HG03520 (cell line): Measurements from ENCODE around the gene MORC4.
"Not testable (repeated sequence)": the region's sequence is repeated elsewhere in the genome, so short reads cannot be mapped to it uniquely, and the experiment has no call there.

ENCODE experiments used
- ATAC-seq: cut with Tn5 transposase; IDR thresholded peaks from one replicate; pipeline ENCODE4 v1.9.1; 2021; ENCODE audit warnings: mild to moderate bottlenecking, moderate library complexity; ENCODE audit not compliant: unreplicated experiment

Gene MORC4

DNA sequence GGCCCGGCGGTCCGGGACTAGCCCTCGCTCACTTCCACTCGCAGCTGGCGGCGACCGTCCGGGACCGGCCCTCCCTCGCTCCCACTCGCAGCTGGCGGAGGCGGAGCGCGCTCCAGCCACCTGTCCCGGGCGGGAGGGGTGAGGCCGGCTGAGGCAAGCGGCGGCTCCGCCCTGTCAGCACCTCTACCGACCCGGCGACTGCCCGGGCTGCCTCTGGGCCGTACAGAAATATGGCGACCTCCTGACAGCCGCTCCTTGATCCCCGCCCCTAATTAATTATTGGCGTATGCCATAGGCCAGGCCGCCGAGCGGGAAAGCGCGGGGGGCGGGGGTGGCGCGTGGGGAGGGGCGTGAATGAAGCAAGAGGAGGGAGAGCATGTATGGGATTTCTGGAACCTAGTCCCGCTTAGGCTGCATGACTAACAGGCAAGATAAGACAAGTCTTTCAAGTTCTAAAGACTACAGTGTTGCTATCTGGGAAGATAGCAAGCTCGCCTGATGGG, at the start of gene MORC4:
Gene MORC4, minus strand, starts transcription at position 200 of the 503 bp plus-strand sequence. CDS start 243 bp downstream, outside the sequence.
- peak; percentile 70 for ATAC-seq

DNA sequence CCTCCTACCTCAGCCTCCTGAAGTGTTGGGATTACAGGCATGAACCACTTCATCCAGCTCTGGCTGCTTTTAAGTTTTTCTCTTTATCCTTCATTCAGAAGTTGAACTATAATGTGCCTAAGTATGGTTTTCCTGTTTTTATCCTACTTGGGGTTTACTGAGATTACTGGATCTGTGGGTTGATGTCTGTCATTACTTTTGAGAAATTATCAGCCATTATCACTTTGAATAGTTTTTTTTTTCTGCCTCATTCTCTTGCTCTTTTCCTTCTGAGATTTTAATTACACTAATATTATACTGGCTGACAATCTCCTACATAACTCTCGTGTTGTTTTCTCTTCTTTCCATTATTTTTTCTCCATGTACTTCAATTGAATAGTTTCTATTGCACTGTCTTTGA, 47.6 kb upstream of the MORC4 start:
- ATAC-seq, result no peak

GRCh38 chrX:107029752-107030151, 29.7 kb upstream of the MORC4 start:
- no peak for ATAC-seq

- no peak for ATAC-seq
Observed at GRCh38 chrX:107025545-107025944, 25.5 kb upstream of the MORC4 start.

DNA sequence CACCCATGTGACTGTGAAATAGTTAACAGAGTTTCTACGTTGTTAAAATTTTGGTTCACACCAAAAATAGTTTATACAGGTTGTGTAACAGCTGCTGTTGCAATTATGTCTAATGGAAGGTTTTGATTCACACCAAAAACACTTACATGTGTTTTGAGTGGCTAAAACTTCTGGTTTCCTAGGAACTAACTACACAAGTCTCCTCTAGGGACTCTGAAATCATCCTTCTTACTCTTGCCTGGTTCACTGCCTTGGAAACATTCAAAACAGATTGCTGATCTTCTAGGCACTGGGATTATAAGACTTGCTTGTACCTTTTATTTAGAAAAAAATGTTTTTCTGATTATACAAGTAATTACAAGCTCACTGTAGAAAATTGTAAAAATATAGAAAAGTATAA, 14.9 kb upstream of the MORC4 start:
- no peak for ATAC-seq

GRCh38 chrX:107008034-107008433, 8.0 kb upstream of the MORC4 start:
- no peak for ATAC-seq

GRCh38 chrX:106999002-106999975, 723 bp downstream of the MORC4 start:
- peak; percentile 31 for ATAC-seq

DNA sequence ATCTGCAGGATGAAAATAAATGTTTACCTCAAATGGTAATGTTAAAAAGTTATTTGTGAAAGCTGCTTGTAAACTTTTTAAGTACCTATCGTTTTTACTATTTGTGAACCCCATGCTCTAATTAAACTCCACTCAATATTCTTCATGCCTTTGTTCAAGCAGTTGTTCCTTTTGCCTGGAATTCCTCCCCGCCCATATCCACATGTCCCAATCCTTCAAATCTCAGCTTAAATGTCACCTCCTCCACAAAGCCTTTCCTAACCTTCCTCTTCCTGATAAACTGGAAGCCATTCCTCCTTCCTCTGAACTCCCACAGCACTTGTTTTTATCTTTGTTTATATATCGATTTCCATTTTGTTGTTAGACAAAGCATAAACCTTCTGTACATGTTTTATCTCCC, 2.4 kb downstream of the MORC4 start:
- ATAC-seq, result no peak

DNA sequence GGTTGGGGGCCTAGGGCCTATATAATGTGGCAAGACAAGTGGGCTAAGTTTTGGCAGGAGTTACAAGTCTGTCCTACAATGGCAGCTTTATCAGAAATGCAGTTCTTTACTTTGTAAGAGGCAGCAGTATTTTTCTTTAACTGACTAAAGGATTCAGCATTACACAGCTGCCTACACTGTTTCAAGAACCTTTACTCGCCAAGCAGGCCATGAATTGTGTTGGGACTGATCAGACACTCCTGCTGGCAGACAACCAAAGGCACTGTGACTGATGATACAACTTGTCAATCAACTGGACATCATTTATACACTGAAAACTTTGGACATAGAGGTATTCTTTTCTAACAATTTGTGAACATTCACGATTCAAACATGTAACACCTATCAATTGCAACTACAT, 4.3 kb downstream of the MORC4 start:
- ATAC-seq, result no peak

- no peak for ATAC-seq
Observed at GRCh38 chrX:106987488-106987887, 12.5 kb downstream of the MORC4 start.

GRCh38 chrX:106980952-106981626, 18.9 kb downstream of the MORC4 start:
- no peak for ATAC-seq

GRCh38 chrX:106976416-106976815, 23.6 kb downstream of the MORC4 start:
- no peak for ATAC-seq

- no peak for ATAC-seq
Observed at GRCh38 chrX:106973433-106974149, 26.4 kb downstream of the MORC4 start.

- ATAC-seq, result no peak
Observed at GRCh38 chrX:106972896-106973295, 27.1 kb downstream of the MORC4 start.

DNA sequence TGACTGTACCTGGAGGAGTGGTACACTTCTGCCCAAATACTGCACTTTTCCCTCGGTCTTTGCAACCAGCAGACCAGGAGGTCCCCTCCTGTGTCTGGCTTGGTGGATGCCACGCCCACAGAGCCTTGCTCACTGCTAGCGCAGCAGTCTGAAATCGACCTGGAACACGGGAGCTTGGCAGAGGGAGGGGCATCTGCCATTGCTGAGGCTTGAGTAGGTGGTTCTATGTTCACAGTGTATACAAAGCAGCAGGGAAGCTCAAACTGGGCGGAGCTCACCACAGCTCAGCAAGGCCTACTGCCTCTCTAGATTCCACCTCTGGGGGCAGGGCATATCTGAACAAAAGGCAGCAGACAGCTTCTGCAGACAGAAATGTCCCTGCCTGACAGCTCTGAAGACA, 33.5 kb downstream of the MORC4 start:
- not testable (repeated sequence) for ATAC-seq

GRCh38 chrX:106964290-106964689, 35.7 kb downstream of the MORC4 start:
- no peak for ATAC-seq

DNA sequence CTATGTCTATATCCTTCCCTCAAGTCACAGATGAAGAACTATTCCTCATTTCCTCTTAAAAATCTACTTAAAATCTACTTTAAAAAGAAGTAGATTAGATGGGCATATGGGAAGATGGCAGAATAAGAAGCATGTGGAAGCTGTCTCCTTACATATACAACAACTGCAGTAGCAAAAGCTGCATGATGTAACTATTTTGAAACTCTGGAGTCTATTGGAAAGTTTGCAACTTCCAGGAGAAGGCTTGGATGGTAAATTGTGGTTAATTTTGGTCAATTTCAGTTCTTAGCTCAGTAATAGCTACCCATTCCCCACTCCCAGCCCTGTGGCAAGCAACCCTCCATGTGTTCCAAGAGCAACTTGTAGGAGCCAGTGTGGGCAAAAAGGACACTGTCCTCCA, 36.9 kb downstream of the MORC4 start:
- ATAC-seq, result no peak

DNA sequence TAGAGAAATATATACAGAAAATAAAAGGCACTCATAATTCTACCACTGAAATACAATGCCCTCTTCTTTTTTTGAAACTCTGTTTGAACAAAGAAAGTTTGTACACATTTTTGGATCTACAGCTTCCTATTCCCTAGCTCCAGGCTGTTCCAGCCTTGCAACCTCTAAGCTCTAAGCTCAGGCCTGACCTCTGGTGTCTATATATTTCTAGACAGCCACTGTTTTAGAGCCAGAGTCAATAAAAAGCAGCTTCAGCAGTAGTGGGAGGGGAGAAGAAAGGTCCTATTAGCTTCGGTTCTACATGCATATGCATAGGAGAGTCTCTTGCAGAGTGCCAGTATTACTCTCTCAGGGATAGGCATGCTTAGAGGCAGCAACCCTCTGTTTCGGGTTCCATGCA, 40.1 kb downstream of the MORC4 start:
- ATAC-seq, result no peak

GRCh38 chrX:106957856-106958255, 42.2 kb downstream of the MORC4 start:
- no peak for ATAC-seq

DNA sequence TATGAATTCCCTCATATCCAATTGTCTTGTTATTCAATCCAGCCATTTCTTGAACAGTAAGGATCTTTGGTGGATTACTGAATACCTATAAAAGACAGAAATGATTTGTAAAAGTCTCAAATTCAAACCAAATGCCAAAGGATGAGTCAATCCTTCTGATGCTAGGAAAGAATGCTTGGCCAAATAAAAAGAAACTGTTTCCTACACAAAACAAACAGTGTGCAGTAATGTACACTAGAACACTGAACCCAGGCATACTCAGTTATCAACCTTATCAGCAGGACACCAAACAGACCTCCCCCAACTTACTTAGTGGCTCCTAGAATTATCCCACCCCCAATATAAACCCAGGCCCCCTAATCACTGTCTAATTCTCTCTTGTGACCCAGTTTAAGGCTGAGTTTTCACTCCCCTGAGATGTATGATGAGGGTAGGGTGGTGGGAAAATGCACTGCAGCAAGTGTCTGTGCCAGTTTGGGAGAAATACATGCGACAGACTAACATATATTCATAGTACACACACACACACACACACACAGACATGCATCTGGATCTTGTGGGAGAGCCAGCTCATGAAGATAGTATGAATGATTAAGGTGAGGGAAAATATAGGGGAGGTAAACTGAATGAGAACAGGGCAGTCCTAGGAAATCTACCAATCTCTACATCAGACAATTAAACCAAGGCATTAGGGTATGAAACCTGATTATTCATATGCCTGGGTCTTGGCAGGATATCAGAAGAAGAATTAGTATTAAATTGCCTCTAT, 44.8 kb downstream of the MORC4 start:
- ATAC-seq, result no peak
